Activated T-helper 1 cell treated with anti-CD3 and anti-CD28 coated beads, Interleukin-2, amount 50 U/mL, for 16 hours (primary cell): ENCODE measurements around the gene CACNA1B.
"Not testable (repeated sequence)": the region's sequence is repeated elsewhere in the genome, so short reads cannot be mapped to it uniquely, and the experiment has no call there.

Source experiments
- DNase-seq, 2 donors: peaks; one replicate each; pipeline ENCODE4 v3.0.0-alpha.2; 2020; ENCODE audit warnings: low read depth in 1 of 2, low spot score in 1 of 2

Gene CACNA1B

DNA sequence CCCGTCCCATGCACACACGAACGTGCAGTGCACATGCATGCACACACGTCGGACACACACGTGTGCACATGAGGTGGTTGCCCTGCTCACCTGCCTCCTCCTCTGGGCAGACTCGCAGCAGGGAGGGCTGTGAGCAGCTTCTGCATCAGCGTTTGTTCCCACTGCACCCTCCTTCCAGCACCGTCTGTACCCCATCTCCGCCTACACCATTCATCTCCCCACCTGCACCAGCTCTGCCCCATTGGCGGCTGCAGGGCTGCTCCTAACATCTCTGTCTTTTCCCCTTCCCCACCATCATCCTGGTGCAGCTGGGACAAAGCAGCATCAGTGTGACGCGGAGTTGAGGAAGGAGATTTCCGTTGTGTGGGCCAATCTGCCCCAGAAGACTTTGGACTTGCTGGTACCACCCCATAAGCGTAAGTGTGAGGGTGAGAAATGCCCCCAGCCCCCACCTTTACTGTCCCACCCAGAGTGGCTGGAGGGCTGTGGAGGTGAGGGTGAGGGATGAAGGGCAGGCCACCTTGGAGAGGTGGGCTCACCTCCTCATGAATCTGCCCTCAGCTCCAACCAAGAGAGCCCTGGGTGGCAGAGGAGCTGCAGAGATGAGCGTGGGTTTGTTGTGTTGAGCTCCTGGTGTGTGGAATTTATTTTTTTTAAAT lies 234.6 kb downstream of the CACNA1B start:
- no peak for DNase-seq

DNA sequence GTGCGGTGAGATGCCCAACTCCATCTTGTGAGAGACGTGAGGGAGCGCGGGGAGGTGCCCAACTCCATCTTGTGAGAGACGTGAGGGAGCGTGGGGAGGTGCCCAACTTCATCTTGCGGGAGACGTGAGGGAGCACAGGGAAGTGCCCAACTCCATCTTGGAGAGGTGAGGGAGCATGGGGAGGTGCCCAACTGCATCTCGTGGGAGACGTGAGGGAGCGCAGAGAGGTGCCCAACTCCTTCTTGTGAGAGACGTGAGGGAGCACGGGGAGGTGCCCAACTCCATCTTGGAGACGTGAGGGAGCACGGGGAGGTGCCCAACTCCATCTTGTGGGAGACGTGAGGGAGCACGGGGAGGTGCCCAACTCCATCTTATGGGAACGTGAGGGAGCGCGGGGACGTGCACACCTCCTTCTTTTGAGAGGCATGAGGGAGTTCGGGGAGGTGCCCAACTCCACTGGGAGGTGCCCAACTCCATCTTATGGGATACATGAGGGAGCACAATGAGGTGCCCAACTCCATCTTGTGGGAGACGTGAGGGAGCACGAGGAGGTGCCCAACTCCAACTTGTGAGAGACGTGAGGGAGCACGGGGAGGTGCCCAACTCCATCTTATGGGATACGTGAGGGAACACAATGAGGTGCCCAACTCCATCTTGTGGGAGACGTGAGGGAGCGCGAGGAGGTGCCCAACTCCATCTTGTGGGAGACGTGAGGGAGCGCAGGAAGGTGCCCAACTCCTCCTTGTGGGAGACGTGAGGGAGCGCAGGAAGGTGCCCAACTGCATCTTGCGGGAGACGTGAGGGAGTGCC lies 235.4 kb downstream of the CACNA1B start:
- no peak for DNase-seq

- DNase-seq, result not testable (repeated sequence)
Measured at GRCh38 chr9:138113701-138114325, 236.2 kb downstream of the CACNA1B start.

GRCh38 chr9:138114501-138115245 lies 237.1 kb downstream of the CACNA1B start:
- DNase-seq, result no peak

DNA sequence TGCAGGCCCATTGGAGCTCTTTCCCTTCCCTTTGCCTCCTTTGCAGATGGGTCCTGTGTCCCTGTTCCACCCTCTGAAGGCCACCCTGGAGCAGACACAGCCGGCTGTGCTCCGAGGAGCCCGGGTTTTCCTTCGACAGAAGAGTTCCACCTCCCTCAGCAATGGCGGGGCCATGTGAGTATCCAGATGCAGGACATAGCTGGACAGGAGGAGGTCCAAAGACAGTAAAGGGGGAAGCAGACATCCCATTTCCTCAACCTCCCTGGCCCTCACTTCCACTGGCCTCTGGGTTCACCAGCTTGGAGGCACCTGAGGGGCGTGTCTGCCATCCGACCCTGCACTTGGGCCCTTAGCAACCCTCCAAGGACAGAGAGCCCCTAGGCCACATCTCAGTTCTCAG lies 237.9 kb downstream of the CACNA1B start:
- DNase-seq, result no peak

GRCh38 chr9:138116521-138116920 lies 238.9 kb downstream of the CACNA1B start:
- no peak for DNase-seq

DNA sequence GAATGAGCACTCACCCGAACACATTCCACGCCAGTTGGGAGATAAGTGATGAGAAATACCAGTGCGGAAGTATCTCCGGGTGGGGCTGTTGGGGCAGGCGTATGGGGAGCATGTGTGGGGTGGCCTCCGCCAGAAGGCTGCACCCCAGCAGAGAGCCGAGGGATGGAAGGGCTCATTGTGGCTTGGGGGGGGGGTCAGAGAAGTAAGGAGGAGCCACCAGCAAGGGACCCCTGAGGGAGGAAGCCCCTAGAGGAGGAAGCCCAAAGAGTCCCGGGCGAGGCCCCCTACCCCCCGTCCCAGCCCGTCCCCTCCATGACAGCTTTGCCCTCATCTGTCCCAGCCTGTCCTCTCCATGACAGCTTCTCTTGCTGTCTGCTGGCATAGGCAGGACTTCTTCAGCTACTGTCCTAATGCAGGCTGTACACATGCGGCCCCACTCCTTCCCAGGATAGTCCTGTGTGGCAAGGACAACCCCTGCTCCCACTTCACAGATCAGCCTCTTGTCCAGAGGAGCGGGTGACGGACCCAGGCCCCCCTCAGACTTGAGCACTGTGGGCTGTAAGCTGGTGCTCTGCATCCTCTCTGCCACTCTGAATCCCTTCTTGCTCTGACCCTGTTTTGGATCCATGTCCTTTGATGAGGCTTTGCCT lies 239.6 kb downstream of the CACNA1B start:
- no peak for DNase-seq

DNA sequence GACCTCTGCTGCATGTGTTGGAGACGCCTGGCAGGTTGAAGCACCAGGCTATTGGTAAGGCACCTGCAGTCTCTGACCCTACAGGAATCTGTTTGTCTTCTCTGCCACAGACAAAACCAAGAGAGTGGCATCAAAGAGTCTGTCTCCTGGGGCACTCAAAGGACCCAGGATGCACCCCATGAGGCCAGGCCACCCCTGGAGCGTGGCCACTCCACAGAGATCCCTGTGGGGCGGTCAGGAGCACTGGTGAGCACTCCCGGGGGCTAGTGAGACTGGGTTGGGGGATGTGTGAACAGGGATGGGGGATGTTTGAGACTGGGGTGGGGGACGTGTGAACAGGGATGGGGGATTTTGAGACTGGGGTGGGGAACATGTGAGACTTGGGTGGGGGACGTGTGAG lies 240.3 kb downstream of the CACNA1B start:
- no peak for DNase-seq

- DNase-seq, result no peak
Measured at GRCh38 chr9:138118601-138119071, 241.1 kb downstream of the CACNA1B start.

DNA sequence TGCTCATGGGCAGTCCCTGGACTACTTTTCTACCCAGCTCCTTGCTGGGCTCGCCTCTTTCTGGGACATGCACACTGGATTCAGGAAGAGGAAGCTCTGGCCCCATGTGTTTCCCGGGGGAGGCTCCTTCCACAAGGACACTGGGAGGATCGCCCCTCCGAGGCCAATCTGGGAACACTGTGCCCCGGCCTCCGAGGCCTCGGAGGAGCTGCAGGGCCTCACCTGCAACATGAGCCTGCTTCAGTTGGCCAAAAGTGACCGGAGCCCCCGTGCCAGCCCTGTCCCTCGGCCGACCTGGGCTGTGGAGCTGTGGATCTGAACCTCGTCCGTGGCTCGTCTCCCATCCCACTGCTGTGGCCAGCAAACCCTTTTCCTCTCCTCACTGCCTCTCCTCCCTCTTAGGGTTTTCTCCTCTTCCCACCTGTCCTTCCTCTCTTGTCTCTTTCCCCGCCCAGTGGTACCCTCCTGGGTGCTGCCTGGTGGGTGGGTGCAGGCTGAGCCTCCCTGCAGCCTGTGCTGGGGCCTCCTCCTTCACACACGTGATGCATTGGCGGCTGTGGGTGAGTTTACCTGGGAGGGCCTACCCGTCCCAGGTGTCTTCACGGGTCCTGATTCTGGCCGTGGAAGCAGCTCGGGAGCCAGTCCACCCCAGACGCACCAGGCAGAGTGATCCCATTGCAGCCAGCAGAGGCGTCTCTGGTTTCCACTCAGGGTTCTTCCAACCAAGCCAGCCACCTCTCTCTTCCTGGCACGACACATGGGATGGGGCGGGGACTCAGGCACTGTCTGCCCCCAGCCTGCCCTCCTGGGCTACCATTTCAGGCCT lies 241.8 kb downstream of the CACNA1B start:
- no peak for DNase-seq

- DNase-seq, result no peak
Measured at GRCh38 chr9:138120072-138120471, 242.5 kb downstream of the CACNA1B start.

DNA sequence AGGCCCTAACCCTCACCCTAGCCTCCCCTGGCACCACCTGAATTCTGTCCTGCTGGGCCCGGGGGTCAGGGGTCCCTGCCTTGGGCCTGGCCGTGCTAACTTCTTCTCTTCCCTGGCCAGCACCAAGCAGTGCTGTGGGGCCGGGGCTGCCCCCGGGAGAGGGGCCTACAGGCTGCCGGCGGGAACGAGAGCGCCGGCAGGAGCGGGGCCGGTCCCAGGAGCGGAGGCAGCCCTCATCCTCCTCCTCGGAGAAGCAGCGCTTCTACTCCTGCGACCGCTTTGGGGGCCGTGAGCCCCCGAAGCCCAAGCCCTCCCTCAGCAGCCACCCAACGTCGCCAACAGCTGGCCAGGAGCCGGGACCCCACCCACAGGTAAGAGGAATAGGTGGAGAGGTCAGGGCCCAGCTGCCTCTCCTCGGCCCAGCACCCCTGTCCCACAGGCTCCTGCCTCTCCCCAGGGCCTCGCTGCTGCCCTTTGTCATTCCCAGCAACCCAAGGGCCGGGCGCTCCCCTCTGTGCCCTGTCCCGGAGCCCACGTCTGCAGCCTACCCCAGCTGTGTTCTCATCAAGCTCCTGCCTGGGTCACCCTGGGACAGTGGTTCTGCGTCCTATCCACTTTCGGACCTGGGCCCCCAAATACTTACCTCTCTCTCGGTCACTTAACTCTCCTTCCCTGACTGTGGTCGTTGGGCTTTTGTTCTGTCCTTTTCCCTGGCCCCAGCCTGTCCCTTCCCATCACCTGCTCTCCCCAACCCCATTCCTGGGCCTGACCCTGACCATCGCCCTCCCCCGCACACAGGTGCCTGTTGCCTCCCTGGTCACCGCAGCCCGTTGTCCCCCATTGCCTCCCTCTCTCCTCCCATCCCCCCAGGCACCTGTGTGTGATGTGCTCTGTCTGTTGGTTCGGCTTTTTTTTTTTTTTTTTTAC lies 243.2 kb downstream of the CACNA1B start:
- DNase-seq, result no peak

GRCh38 chr9:138121438-138122050 lies 244.0 kb downstream of the CACNA1B start:
- no peak for DNase-seq

GRCh38 chr9:138122201-138122600 lies 244.6 kb downstream of the CACNA1B start:
- DNase-seq, result no peak

GRCh38 chr9:138122676-138123075 lies 245.1 kb downstream of the CACNA1B start:
- no peak for DNase-seq

GRCh38 chr9:138123086-138123485 lies 245.5 kb downstream of the CACNA1B start:
- no peak for DNase-seq

DNA sequence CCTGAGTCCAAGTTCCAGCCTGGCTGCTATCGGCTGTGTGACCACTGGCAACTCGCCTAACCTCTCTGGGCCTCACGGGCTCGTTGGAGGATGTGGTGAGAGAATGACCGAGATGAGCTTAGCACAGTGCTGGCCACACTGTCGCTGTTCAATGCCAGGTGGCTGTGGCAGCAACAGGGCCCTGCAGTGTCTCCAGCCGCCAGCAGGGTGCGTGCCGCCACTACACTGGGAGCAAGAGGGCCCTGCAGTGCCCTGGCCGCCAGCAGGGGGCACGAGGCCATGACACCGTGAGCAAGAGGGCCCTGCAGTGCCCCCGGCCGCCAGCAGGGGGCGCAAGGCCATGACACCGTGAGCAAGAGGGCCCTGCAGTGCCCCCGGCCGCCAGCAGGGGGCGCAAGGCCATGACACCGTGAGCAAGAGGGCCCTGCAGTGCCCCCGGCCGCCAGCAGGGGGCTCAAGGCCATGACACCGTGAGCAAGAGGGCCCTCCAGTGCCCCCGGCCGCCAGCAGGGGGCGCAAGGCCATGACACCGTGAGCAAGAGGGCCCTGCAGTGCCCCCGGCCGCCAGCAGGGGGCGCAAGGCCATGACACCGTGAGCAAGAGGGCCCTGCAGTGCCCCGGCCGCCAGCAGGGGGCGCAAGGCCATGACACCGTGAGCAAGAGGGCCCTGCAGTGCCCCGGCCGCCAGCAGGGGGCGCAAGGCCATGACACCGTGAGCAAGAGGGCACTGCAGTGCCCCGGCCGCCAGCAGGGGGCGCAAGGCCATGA lies 248.7 kb downstream of the CACNA1B start:
- DNase-seq, result not testable (repeated sequence)
